SH-SY5Y (cell line): Measurements from ENCODE around the gene PDGFRB.

Experiments used
- GATA2 ChIP-seq: IDR thresholded peaks from 2 replicates; pipeline ENCODE4 v1.6.1; 2011; ENCODE audit warnings: mild to moderate bottlenecking, low read depth, low read length
- GATA3 ChIP-seq: IDR thresholded peaks from 2 replicates; pipeline ENCODE4 v1.6.1; 2011; ENCODE audit warnings: low read depth, mild to moderate bottlenecking, low read length, moderate library complexity

- no peak for TF ChIP-seq GATA3
- no peak for TF ChIP-seq GATA2
Measured at GRCh38 chr5:150067405-150067960, 88.2 kb downstream of the PDGFRB start.
